ENCODE data around the gene TRAPPC2.

DNA sequence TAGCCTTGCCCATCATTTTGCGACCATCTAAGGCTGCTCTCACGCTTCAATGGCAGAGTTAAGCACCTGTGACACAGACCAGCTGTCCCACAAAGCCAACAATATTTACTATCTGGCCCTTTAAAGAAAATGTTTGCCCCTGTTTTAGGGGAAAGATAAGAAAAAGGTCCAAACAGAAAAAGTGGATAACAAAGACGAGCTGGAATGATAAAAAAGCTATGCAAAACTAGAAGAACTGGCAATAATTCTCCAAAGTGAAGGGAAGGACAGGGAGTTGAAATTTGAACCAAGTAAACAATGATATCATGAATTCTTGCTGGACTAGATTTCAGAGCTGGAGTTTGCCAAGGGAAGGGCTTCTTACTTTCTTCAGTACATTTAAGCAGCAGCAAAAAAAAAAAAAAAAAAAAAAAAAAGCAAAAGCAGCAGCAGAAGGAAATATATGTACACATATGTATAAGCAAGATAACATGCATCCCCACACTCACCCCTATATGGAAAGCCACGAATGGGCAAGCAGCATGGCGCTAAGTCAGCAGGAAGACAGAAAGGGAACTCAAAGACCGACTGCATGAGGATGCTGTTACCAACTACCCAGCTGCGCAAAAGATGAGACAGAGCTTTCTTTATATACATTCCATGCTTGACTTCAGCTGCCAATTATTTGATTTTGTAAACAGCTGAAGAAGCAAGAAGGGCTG is 12.5 kb downstream of the TRAPPC2 start:
- TF ChIP-seq, protein P1, sequence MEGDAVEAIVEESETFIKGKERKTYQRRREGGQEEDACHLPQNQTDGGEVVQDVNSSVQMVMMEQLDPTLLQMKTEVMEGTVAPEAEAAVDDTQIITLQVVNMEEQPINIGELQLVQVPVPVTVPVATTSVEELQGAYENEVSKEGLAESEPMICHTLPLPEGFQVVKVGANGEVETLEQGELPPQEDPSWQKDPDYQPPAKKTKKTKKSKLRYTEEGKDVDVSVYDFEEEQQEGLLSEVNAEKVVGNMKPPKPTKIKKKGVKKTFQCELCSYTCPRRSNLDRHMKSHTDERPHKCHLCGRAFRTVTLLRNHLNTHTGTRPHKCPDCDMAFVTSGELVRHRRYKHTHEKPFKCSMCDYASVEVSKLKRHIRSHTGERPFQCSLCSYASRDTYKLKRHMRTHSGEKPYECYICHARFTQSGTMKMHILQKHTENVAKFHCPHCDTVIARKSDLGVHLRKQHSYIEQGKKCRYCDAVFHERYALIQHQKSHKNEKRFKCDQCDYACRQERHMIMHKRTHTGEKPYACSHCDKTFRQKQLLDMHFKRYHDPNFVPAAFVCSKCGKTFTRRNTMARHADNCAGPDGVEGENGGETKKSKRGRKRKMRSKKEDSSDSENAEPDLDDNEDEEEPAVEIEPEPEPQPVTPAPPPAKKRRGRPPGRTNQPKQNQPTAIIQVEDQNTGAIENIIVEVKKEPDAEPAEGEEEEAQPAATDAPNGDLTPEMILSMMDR (IDR thresholded peaks at IDR 0.05): no peak
- TF ChIP-seq EP300 (IDR thresholded peaks at IDR 0.05) (no peak), POLR2A (IDR thresholded peaks at IDR 0.05; ENCODE audit: low read depth) (no peak)

Data from esophagus muscularis mucosa (tissue), 4 donors.